Panc1 (cell line): ENCODE results near the gene CADPS2. TPM values are rescaled to one million over a fixed set of nuclear protein-coding genes. Genes with fewer than 3 reads are reported as not detected.

Experiments
- ATAC-seq: fragments of 200-7000 bp; cut with Tn5 transposase; 2 replicates; pipeline ENCODE4 v1.9.1; 2020; ENCODE audit warnings: mild to moderate bottlenecking, moderate library complexity
- BruUV-seq: library from RNA; stranded (reverse); fragments of 400-500 nt; replicated peaks from 2 replicates; lab custom pipeline; 2021; lab: Mats Ljungman, UMichigan
- CTCF ChIA-PET: fragments of 300-600 bp; sonication (Branson Sonifier 250); formaldehyde crosslinking; loops from one replicate; lab custom pipeline; 2022; ENCODE audit warnings: antibody characterized with exemption; lab: Charles Lee
- POLR2A ChIA-PET: fragments of 300-600 bp; sonication (Branson Sonifier 250); formaldehyde crosslinking; loops from one replicate; lab custom pipeline; 2022; ENCODE audit warnings: antibody characterized with exemption; lab: Charles Lee
- DNase-seq: peaks from one replicate; pipeline ENCODE4 v3.0.0-alpha.2; 2010; ENCODE audit warnings: low read depth, low spot score
- H3K27ac ChIP-seq: 2 replicates; pipeline ENCODE4 v1.5.1; 2011; ENCODE audit warnings: mild to moderate bottlenecking, low read length, inconsistent platforms
- H3K27me3 ChIP-seq: fragments of 200-500 bp; sonication (Bioruptor generic); 2 replicates; pipeline ENCODE4 v1.6.0; 2014; ENCODE audit warnings: low read length, inconsistent platforms; ENCODE audit not compliant: control insufficient read depth, insufficient read depth
- H3K36me3 ChIP-seq: fragments of 200-500 bp; sonication (Bioruptor generic); 2 replicates; pipeline ENCODE4 v1.5.1; 2014; ENCODE audit warnings: inconsistent platforms, mild to moderate bottlenecking, low read length, moderate library complexity; ENCODE audit not compliant: control insufficient read depth, insufficient read depth
- H3K4me1 ChIP-seq: 2 replicates; pipeline ENCODE4 v1.5.1; 2011; ENCODE audit warnings: inconsistent platforms, mild to moderate bottlenecking, low read length, moderate library complexity; ENCODE audit not compliant: control insufficient read depth, insufficient read depth
- H3K4me3 ChIP-seq, 2 experiments: 2 replicates each; pipeline ENCODE4 v1.5.1; 2011 to 2012; ENCODE audit warnings: low read depth in 2 of 2, low read length in 2 of 2, mild to moderate bottlenecking in 2 of 2, inconsistent platforms in 1 of 2, moderate library complexity in 1 of 2
- H3K9me3 ChIP-seq: fragments of 200-500 bp; sonication (Bioruptor generic); 2 replicates; pipeline ENCODE4 v1.5.1; 2014; ENCODE audit warnings: low read depth, mild to moderate bottlenecking, inconsistent platforms, low read length, moderate library complexity; ENCODE audit not compliant: control insufficient read depth, insufficient read depth
- CTCF ChIP-seq: fragments of 450-650 bp; IDR thresholded peaks from 2 replicates; pipeline ENCODE4 v1.5.1; 2017; ENCODE audit warnings: mild to moderate bottlenecking
- POLR2AphosphoS5 ChIP-seq: IDR thresholded peaks from 2 replicates; pipeline ENCODE4 v1.6.1; 2012; ENCODE audit warnings: mild to moderate bottlenecking, low read depth, low read length, moderate library complexity
- REST ChIP-seq, 2 experiments: IDR thresholded peaks; 2 replicates each; pipeline ENCODE4 v1.6.1; 2011 to 2012; ENCODE audit warnings: low read depth in 2 of 2, control low read depth in 1 of 2, low read length in 1 of 2, mild to moderate bottlenecking in 1 of 2, moderate library complexity in 1 of 2; ENCODE audit not compliant: insufficient read depth in 1 of 2
- SIN3A ChIP-seq: IDR thresholded peaks from 2 replicates; pipeline ENCODE4 v1.6.1; 2012; ENCODE audit warnings: low read depth, mild to moderate bottlenecking, low read length, moderate library complexity, borderline replicate concordance; ENCODE audit not compliant: insufficient read depth
- TCF7L2 ChIP-seq: IDR thresholded peaks from 2 replicates; pipeline ENCODE4 v1.6.1; 2011; ENCODE audit warnings: mild to moderate bottlenecking, low read depth, low read length, inconsistent platforms
- in situ Hi-C: cut with HindIII; loops from 2 replicates; pipeline ENCODE4 v1.10.0; 2016; ENCODE audit warnings: low sequenced_read_pairs, low pct_unique_long_range_greater_than_20kb
- intact Hi-C: fragments of 100-400 bp; cut with micrococcal nuclease; formaldehyde crosslinking; loops from one replicate; pipeline ENCODE4 v1.10.0; 2022; ENCODE audit not compliant: unreplicated experiment
- total RNA-seq: library from RNA; stranded (reverse); gene quantifications from one replicate; pipeline ENCODE4 v1.2.1, GENCODE V29; 2021; ENCODE audit not compliant: unreplicated experiment

The CADPS2 gene
- total RNA-seq, 1 experiment from 2014 or later: 1.6 TPM

DNA sequence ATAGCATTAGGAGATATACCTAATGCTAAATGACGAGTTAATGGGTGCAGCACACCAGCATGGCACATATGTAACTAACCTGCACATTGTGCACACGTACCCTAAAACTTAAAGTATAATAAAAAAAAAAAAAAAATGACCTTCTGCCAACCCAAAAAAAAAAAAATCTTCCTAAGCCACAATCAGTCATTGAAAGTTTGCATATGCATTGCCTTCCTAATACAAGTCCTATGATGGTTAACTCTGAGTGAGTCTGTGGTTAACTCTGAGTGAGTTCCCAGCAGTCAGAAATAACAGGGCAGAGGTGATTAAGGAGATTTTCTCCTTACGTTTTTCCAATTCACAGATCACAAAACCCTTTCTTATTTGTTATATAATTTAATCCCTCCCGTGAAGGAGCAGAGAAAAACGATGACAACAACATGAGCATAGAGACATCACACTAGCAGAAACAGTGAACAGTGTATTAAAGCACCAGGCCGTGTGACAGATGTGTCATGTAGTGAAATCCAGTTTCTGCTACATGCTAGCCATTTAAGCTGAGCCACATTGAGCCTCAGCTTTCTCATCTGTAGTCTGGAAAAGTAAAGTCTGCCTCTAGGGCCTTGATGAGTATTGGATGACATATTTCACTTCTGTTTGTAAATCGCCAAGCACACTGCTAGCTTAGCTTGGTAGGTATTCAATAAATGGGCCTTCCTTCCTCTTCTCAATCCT lies 176.2 kb downstream of the CADPS2 start:
- no peaks in the 10 kb centered on the region for H3K9me3 ChIP-seq
- H3K27me3 ChIP-seq: no peaks in the 10 kb centered on the region
- intact Hi-C loops (no loop called here), in situ Hi-C loops (no loop called here)
- no peak overlapping the region for H3K4me3 ChIP-seq
- ATAC-seq (no peak), DNase-seq (no peak)
- H3K27ac ChIP-seq: no peak overlapping the region
- POLR2A ChIA-PET: no interaction called here
- CTCF ChIA-PET: no interaction called here
- H3K36me3 ChIP-seq: no peaks in the 10 kb centered on the region
- TF ChIP-seq TCF7L2: no peak
- no peak for TF ChIP-seq REST (IDR thresholded peaks at IDR 0.05; ENCODE audit: insufficient read depth in 1 of 2, low read depth in 2 of 2, low read length in 1 of 2)
- TF ChIP-seq CTCF: no peak
- TF ChIP-seq SIN3A: no peak
- no peak for TF ChIP-seq POLR2AphosphoS5
- H3K4me1 ChIP-seq: no peaks in the 10 kb centered on the region
- BruUV-seq: no TSS peak

GRCh38 chr7:122706836-122707235 lies 179.4 kb downstream of the CADPS2 start:
- ATAC-seq (no peak), DNase-seq (no peak)
- TF ChIP-seq SIN3A (no peak), REST (IDR thresholded peaks at IDR 0.05; ENCODE audit: insufficient read depth in 1 of 2, low read depth in 2 of 2, low read length in 1 of 2) (no peak), TCF7L2 (no peak), POLR2AphosphoS5 (no peak), CTCF (no peak)
- no peaks in the 10 kb centered on the region for H3K9me3 ChIP-seq
- no peak overlapping the region for H3K4me3 ChIP-seq
- no peaks in the 10 kb centered on the region for H3K27me3 ChIP-seq
- POLR2A ChIA-PET: interaction anchor here (0.7 kb wide), 1 partner anchor 755 kb away, joined by 3 read pairs; no protein-coding TSS in a partner anchor
- H3K36me3 ChIP-seq: no peaks in the 10 kb centered on the region; the same call in 1 of the 2 replicates
- BruUV-seq: no TSS peak
- H3K27ac ChIP-seq: no peak overlapping the region
- CTCF ChIA-PET: no interaction called here
- intact Hi-C loops (no loop called here), in situ Hi-C loops (no loop called here)
- no peaks in the 10 kb centered on the region for H3K4me1 ChIP-seq
